Epidermal melanocyte (primary cell): ENCODE results near the gene CCNB2.
A peak's percentile ranks its signal among the peaks of the same experiment; 100 is the strongest.
"Not testable (repeated sequence)": the region's sequence is repeated elsewhere in the genome, so short reads cannot be mapped to it uniquely, and the experiment has no call there.

Experiments used
- DNase-seq: peaks from one replicate; pipeline ENCODE4 v3.0.0; 2011; ENCODE audit warnings: low spot score; ENCODE audit not compliant: insufficient read length

CCNB2 gene

GRCh38 chr15:59104912-59105732 is at the start of gene CCNB2:
Gene CCNB2 (plus strand): TSS chr15:59105146. CDS start chr15:59105269, 123 bp downstream.
- DNase-seq = peak; percentile 96

DNA sequence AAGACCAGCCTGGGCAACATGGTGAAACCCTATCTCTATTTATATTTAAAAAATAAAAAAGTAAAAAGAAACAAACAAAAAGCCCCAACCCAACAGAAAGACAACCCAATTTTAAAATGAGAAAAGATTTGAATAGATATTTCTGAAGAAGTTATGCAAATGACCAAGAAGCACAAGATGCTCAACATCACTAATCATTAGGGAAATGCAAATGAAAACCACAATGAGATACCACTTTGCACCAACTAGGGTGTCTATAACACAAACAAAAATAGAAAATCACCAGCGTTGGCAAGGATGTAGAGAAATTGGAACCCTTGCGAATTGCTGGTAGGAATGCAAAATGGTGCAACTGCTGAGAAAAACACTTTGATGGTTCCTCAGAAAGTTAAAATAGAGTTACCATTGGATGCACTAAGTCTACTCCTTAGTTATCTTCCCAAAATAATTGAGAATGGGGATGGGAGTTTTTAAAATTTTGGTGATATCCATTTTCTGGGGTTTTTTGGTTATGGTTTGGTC is 45.8 kb upstream of the CCNB2 start:
- DNase-seq = no peak

DNA sequence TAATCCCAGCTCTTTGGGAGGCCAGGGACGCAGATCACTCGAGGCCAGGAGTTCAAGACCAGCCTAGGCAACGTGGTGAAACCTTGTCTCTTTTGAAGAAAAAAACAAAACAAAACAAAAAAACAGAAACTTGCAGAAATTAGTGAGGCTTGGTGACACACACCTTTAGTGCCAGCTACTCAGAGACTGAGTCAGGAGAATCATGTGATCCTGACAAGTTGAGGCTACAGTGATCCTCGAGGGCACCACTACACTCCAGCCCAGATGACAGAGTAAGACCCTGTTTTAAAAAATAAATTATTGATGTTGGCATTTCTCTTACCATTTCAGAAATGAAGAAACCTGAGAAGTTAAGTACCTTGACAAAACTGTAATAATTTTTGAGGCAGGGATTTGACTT is 44.6 kb upstream of the CCNB2 start:
- DNase-seq = no peak

DNA sequence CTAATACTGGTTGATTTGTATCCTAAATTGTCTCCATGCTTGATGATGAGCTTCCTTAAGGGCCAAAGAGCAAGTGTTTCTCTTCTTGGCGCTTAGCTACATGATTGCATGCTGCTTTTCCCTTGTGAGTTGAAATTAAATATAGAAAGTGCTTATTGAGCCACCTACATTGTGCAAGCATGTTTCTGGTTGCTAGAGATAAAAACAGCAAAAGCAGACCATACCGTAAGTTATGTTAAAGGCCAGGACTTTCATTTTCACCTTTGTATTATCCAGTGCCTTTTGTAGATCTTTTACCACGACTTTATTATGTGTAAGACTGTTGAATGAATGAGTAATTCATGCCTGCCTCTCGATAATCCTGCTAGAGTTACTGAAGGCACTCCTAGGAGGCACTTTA is 41.9 kb upstream of the CCNB2 start:
- no peak for DNase-seq

- DNase-seq = no peak
Observed at GRCh38 chr15:59069430-59069829, 35.5 kb upstream of the CCNB2 start.

GRCh38 chr15:59074607-59075006 is 30.3 kb upstream of the CCNB2 start:
- no peak for DNase-seq

DNA sequence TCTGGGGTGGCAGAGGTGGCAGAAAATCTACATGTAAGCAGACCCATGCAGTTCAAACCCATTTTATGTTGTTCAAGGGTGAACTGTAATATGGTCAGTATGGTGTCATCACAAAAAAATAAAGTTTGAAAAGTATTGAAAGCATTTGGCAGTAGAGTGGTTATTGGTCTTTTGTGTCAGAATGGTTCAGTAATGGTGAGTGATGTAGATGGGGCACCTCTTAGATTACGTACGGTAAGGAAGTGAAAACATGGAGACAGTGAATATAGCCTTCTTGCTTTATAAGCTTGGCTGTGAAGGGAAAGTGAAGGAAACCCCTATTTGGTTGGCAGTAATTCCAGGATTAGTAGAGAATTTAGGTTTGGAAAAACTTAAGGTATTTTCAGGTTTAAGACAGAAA is 17.2 kb upstream of the CCNB2 start:
- no peak for DNase-seq

DNA sequence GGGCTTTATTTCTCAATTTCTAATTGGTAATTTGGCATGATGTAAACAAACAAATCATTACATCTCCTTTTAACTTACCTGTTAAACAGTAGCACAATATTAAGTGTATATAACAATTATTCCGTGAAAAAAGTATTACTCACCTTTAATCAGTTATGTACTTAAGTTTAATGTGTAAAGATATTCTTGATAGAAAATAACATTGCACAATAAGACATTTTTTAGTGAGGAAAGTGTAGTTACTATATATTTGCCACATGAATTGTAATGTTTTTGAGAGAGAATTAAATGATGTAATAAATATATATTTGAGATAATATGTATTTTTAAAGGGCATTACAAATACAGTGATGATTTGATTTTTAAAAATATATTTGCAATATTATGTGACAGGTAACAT is 10.9 kb upstream of the CCNB2 start:
- no peak for DNase-seq

GRCh38 chr15:59096429-59096828 is 8.5 kb upstream of the CCNB2 start:
- DNase-seq = no peak

DNA sequence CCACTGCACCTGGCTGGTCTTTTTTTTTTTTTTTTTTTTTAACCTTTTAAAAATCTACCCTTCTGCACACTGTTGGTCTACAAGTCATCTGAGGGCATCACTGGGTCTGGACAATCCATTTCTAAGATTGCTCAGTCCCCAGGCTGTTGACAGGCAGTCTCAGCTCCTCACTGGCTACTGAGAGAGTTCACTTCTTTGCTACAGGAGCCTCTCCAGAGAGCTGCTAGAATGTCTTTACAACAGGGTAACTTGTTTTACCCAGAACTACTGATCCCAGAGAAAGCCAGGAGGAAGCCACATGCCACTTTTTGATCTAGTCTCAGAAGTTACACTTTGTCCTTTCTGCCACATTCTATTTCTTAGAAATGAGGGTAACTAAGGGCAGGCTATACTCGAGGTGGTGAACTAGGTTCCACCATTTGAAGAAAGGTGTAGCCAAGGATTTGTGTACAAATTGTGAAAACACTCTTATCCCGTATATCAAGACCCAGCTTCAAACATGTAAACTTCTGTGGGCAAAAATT is 5.7 kb upstream of the CCNB2 start:
- DNase-seq = no peak

GRCh38 chr15:59104602-59104911 is 389 bp upstream of the CCNB2 start:
- DNase-seq = no peak

GRCh38 chr15:59105854-59106253 is 908 bp downstream of the CCNB2 start:
- no peak for DNase-seq

- DNase-seq = no peak
Observed at GRCh38 chr15:59111251-59111650, 6.3 kb downstream of the CCNB2 start.

GRCh38 chr15:59115047-59115446 is 10.1 kb downstream of the CCNB2 start:
- DNase-seq = no peak

GRCh38 chr15:59116141-59116540 is 11.2 kb downstream of the CCNB2 start:
- DNase-seq = no peak

- DNase-seq = no peak
Observed at GRCh38 chr15:59116771-59117170, 11.8 kb downstream of the CCNB2 start.

GRCh38 chr15:59119625-59120024 is 14.7 kb downstream of the CCNB2 start:
- DNase-seq = no peak

- DNase-seq = no peak
Observed at GRCh38 chr15:59120937-59121336, 16.0 kb downstream of the CCNB2 start.

DNA sequence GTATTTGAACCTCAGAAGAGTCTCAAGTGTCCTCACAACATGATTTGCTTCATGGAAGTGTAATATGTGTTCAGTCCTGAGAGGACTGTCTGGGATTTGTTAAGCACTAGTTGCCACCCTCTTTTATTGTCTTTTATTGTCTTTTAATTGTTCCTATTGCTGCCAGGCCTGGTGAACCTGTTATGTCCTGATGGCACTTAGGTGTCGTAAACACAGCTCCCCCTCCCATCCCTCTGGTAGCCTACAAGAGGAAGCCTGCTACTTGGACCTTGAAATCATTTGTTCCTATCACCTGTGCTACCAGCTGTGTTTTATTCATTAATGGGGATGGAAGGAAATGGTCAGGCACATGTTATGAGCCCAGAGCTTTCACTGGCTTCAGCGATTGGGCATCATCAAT is 19.3 kb downstream of the CCNB2 start:
- DNase-seq = no peak

- not testable (repeated sequence) for DNase-seq
Observed at GRCh38 chr15:59125683-59126082, 20.7 kb downstream of the CCNB2 start.

GRCh38 chr15:59127255-59127654 is 22.3 kb downstream of the CCNB2 start:
- DNase-seq = not testable (repeated sequence)

DNA sequence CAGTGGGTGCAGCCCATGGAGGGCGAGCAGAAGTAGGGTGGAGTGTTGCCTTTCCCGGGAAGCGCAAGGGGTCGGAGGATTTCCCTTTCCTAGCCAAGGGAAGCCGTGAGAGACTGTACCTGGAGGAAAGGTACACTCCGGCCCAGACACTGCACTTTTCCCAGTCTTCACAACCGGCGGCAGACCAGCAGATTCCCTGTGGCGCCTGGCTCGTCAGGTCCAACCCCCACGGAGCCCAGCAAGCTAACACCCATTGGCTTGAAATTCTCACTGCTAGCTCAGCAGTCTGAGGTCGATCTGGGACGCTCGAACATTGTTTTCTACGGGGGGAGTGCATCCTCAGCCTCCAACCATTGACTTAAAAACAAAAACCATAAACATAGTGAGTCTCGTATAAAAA is 26.5 kb downstream of the CCNB2 start:
- no peak for DNase-seq

DNA sequence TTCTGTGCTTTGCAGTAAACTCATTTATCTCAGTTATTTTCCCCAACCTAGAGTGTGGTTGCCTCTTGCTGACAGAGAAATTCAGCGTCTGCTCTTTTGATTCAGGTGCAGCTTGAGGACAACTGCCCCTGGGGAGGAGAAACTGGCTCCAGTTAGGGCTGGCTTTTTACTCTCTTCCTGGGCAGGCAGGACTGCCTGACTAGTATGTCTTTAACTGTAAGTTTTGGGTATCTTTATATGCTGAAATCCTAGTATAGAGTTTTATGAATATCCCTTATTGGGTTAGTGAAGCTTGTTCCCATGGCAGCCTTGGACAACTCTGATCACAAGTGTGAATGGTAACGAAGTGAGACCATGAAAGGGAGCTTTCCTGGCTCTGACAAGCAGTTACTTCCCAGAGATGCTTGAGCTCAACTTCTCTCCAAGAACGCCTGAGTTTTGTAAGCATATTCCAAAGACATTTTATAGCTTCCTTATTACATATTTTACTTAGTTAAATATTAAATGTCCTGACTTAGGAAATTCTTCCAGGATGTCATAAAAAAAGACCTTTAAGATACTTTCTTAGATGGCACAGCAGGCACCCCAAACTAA is 27.1 kb downstream of the CCNB2 start:
- DNase-seq = no peak
